Sigmoid colon (tissue), 4 donors: Measurements from ENCODE around the gene MAP3K6.

Source experiments
- CTCF ChIP-seq, 4 experiments: fragments of 450-650 bp in 3 of 4; fragments of 200-600 bp in 1 of 4; IDR thresholded peaks; one replicate each; pipeline ENCODE4 v1.5.1; 2016 to 2019; ENCODE audit warnings: antibody characterized with exemption in 4 of 4, mild to moderate bottlenecking in 3 of 4, moderate library complexity in 2 of 4
- EP300 ChIP-seq, 4 donors: sonication (generic); formaldehyde crosslinking; IDR thresholded peaks; one replicate each; pipeline ENCODE4 v1.6.1; 2017; ENCODE audit warnings: antibody characterized with exemption in 4 of 4
- POLR2AphosphoS5 ChIP-seq, 4 donors: sonication (generic); formaldehyde crosslinking; IDR thresholded peaks; one replicate each; pipeline ENCODE4 v1.6.1; 2017; ENCODE audit warnings: antibody characterized with exemption in 4 of 4

DNA sequence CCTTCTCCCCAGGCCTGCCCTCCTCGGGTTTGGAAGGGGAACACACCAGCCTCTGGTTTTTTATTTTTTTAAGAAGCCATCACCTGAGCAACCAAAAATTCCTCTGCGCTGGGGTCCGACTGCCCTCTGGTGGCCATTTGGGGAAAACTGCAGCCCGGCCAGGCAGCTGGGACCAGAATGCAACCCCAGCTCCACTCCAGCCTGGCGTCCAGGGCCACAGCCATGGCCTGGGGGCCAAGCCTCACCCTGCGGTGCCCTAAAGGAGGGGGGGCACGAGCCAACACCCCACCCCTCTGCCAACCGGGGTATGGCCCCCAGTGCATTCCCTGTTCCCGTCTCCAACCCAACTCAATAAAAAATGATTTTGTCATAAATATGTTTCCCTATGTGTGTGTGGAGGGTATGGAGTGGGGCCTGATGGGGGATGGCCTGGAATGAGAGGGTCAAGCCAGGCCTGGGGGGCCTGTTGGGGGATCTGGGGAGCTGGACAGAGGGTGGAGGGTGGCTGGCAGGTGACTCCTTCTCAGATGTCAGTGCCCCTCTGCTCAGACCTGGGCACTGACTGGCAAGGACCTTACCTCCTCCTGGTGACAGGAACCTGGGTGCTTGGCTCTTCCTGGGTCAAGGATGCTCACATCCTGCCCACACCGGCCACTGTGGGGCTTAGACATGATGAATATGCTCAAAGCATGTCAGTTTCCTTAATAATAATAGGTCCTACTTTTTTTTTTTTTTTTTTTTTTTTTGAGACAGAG is 28.9 kb upstream of the MAP3K6 start:
- TF ChIP-seq CTCF (IDR thresholded peaks at IDR 0.05) (peak; percentile 80 to 95 (median 90)), EP300 (IDR thresholded peaks at IDR 0.05) (no peak), POLR2AphosphoS5 (IDR thresholded peaks at IDR 0.05) (no peak)
